GM21447 (cell line): ENCODE results near the gene PPP2R3B.
A peak's percentile ranks its signal among the peaks of the same experiment; 100 is the strongest.
"Not testable (repeated sequence)": the region's sequence is repeated elsewhere in the genome, so short reads cannot be mapped to it uniquely, and the experiment has no call there.

Source experiments
- ATAC-seq: cut with Tn5 transposase; IDR thresholded peaks from one replicate; pipeline ENCODE4 v1.9.1; 2021; ENCODE audit not compliant: unreplicated experiment

Gene PPP2R3B, protein sequence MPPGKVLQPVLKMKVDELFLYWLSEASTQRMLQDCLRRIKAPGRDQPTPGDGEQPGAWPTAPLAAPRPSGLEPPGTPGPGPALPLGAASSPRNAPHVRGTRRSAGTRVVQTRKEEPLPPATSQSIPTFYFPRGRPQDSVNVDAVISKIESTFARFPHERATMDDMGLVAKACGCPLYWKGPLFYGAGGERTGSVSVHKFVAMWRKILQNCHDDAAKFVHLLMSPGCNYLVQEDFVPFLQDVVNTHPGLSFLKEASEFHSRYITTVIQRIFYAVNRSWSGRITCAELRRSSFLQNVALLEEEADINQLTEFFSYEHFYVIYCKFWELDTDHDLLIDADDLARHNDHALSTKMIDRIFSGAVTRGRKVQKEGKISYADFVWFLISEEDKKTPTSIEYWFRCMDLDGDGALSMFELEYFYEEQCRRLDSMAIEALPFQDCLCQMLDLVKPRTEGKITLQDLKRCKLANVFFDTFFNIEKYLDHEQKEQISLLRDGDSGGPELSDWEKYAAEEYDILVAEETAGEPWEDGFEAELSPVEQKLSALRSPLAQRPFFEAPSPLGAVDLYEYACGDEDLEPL

DNA sequence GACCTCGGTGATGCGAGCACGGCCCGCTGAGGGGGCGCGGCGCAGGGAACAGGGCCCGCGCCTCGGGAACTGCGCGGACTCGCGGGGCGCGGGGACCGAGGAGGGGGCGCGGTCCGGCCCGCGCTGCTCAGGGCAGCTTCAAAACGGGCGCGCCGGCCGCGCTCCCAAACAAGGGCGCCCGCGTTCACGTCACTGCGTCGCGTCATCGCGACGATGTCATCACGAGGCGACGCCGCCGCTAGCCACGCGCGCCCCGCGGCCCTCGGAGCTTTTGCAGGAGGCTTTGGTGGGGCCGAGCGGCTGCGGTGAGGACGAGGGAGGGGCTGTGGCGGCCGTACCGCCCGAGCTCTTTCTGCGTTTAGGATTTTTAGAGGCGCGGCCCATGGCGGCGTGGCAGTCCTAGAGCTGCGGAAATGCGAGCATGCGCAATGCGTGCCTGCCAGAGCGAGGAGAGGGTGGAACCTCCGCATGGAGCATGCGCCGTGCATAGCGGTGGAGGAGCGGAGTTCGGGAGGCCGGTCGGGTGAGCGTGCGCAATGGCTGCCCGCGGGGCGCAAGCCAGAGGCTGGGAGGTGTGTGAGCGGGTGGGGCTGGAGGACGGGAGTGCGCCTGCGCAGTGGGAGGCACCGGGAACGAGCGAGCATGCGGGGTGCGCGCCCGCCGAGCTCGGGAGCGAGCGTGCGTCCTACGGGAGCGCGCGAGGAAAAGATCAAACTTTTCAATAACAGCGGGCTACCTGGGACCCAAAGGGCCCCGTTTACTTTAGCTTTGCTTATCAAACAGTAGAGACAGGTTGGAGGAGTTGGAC, at the start of gene PPP2R3B:
TSS of gene PPP2R3B (minus strand) at position 140 of the 808 bp plus-strand sequence. CDS start 216 bp downstream, outside the sequence.
- ATAC-seq, result peak; percentile 95

DNA sequence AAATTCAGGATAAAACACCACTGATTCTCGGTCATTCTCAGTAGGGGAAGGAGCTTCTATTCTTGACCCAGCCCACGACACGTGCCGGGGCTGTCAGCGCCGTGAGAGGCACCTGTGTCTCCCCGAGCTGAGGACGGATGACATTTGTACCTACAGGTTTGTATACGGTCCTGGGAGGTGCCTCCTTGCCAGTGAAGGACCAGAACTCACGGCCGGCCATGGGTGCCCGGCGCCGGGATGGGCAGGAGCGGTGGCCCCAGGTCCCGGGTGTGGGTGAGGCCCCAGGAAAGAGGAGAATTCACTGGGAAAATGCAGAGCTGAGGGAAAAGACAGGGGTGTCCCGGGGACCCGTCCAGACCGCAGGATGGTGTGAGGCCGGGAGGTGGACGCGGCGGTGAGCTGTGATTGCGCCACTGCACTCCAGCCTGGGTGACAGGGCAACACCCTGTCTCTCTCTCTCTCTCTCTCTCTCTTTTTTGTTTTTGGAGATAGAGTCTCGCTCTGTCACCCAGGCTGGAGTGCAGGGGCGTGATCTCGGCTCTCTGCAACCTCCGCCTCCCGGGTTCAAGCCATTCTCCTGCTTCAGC, 48.9 kb upstream of the PPP2R3B start:
- no peak for ATAC-seq

DNA sequence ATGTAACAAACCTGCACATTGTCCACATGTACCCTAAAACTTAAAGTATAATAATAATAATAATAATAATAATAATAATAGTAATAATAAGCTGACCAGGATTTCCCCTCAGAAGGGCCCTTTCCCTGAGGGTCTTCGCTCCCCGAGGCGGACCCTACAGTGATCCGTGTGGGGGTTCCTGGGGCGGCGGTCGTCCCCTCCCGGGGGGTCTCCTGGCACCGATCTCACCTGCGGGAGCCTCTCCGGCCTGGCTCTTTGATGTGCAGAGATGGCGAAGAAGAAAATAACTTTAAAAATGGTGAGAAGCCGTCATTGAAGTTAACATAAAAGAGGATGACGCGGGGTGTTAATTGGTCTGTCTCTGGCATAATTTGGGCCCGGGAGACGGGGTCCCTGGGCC, 48.2 kb upstream of the PPP2R3B start:
- ATAC-seq, result no peak

DNA sequence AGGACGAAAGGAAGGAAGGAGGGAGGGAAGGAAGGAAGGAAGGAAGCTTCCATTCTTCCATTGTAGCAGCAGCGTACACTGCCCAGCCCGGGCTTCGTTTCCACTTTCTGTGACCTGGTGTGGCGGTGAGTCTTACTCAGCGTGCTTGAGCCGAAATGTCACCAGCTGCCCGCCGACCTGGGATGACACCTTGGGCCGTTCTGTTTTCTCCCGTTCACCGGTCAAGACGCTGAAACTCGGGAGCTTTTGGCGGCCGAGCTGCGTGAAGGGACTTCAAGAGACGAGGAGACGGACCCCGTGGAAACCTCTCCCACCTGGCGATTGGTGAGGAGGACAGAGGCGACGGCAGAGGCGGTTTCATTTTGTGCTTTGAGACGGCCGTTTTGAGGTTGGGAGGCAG, 47.1 kb upstream of the PPP2R3B start:
- ATAC-seq, result no peak

DNA sequence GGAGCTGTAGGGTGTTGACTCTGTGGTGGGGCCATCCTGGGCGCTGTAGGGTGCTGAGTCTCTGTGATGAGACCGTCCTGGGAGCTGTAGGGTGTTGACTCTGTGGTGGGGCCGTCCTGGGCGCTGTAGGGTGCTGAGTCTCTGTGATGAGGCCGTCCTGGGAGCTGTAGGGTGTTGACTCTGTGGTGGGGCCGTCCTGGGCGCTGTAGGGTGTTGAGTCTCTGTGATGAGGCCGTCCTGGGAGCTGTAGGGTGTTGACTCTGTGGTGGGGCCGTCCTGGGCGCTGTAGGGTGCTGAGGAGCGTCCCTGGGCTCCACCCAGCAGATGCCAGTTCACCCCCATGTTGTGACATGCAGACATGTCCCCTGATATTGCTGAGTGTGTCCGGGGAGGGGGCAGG, 46.0 kb upstream of the PPP2R3B start:
- not testable (repeated sequence) for ATAC-seq

DNA sequence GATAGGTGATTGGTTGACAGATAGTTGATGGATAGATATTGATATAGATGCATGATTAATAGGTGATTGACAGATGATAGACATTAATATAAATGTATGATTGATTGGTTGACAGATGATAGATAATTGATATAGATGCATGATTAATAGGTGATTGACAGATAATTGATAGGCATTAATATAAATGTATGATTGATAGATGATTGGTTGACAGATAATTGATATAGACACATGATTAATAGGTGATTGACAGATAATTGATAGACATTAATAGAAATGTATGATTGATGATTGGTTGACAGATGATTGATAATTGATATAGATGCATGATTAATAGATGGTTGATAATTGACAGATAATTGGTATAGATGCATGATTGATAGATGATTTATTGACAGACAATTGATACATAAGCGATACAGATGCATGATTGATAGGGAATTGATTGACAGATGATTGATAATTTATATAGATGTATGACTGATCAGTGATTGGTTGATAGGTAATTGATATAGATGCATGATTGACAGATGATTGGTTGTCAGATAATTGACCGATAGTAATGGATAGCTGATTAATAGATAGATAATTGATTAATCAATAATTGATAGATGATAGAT, 44.9 kb upstream of the PPP2R3B start:
- ATAC-seq, result no peak

DNA sequence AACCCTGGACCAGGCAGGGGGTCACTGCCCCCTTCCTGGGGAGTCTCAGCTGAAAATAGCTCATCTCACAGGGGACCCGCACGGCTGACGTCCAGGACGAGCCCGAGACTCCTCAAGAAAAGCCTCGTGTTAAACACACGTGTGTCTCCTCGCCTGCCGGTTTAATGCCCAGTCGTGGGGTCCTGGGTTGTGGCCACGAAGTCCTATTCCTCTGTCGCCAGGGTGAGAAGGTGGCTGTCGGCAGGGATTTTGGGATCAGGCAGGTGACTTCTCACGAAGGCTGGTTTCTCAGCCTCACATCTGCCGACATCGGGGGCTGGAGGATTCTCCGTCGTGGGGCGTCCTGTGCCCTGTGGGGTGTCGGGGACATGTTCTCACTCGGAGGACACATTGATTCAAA, 44.3 kb upstream of the PPP2R3B start:
- no peak for ATAC-seq

DNA sequence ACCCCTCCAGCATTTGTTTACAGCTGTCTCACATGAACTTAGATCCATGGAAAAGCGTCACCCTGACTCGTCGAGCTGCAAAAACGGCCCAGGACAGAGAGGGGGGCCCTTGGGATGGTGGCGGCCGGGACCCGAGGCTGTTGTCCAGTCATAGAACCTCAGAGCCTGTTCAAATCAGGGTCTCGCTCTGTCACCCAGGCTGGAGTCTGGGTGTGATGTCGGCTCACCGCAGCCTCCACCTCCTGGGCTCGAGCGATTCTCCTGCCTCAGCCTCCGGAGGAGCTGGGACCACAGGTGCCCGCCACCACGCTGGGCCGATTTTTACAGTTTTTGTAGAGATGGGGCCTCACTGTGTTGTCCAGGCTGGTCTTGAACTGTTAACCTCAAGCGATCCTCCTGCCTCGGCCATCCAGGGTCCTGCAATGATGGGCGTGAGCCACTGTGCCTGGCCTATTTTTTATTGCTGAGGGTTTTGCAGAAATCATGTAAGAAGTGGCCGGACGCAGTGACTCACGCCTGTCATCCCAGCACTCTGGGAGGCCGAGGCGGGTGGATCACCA, 42.6 kb upstream of the PPP2R3B start:
- no peak for ATAC-seq

DNA sequence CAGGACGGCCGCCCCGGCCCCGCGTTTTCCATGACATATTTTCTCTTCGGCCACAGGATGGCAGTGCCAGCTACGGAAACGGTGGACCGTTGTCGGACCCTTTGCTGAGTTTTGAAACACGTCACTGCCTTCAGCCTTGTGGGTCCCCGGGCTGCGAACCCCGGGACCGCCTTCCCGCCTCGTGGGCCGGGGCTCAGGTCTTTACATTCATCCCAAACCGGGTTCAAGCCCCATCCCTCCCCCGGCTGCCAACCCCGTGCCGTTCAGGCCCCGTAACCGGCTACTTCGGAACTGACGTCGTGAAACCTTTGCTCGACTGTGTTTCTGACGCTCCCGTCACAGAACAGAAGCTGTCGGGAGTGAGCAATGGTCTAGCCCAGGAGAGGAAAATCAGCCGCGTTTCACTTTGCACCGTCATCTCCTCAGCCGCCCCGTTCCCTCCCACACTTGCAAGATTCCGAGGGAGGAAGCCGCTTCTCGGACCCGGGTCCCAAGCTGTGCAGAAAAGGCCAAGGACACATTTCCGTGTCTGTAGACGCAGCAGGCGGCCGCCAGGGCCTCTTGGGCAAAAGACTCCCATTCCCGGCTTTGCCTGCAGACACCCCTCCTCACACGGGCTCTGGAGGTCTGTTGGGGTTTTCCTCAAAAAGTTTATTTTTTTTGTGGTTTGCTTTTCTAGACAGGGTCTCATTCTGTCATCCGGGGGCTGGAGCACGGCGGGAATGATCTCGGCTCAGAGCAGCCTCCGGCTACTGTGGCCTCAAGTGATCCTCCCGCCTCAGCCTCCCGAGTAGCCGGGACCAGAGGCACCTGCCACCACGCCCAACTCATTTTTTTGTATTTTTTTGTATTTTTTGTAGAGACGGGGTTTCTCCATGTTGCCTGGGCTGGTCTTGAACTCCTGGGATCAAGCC, 41.4 kb upstream of the PPP2R3B start:
- ATAC-seq, result no peak

DNA sequence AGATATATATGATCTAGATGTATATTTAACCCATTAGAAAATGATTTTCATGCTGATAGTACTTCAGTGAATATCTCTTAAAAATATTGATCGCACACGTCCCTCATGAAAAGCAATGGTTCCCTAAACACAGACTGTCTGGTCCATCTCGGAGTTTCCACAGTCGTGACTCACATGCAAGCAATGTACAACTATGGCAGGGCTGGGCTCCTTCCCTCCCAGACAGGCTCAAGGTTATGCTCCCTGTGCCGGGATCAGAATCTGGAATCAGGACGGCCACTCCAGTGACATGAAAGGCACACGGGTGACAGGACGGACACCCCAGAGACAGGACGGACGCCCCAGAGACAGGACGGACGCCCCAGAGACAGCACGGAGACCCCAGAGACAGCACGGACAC, 40.2 kb upstream of the PPP2R3B start:
- ATAC-seq, result no peak

DNA sequence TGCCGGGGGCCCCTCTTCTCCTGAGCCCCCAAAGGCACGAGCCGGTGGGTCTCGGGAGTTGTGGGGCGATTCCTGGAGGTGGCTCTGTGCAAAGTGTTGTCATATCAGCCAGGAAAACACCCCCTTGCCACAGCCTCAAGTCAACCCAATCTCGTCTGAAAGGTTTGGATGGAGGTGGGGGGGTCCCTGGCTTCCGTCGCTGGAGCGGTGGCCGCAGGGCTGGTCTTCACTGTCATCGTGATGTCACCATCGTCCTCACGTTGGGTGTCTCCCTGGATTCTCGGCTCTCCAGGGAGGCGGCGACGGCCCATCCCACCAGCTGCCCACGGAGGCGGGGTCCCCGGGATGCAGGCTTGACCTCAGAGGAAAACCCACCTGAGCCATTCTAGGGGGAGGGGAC, 38.3 kb upstream of the PPP2R3B start:
- ATAC-seq, result no peak

DNA sequence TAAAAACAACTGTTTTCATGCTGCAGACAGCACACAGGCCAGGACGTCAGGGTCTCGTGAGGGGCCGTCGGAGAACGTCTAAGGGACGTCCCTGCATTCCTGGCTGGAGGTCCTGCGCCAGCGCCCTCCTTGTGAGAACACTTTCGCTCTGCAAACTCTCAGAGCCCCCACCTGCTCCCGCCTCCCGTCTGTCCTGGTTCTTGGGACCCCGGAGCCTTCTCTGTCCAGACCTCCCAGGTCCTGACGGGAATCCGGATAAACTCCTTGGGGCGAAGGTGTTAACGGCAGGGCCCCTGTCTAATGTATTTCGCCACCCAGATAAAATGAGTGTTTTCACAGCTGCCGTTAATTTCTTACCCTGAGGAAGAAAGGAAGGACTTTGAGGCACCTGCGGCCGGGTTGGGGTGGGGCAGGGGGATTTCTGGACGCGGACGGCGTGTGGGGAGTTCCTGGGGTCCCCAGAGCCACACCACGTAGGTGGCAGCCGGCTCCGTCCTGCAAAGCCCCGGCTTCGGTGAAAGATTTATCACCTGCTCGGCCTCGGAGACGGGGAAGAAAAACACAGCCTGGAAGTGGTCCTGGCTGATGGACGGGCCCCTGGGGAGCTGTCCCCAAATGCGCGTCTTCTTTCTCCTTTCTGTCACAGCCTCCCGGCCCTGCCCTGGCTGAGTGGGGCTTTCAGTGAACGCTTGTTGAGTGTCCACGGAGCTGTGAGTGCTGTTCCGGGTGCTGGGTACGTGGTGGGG, 35.1 kb upstream of the PPP2R3B start:
- no peak for ATAC-seq

DNA sequence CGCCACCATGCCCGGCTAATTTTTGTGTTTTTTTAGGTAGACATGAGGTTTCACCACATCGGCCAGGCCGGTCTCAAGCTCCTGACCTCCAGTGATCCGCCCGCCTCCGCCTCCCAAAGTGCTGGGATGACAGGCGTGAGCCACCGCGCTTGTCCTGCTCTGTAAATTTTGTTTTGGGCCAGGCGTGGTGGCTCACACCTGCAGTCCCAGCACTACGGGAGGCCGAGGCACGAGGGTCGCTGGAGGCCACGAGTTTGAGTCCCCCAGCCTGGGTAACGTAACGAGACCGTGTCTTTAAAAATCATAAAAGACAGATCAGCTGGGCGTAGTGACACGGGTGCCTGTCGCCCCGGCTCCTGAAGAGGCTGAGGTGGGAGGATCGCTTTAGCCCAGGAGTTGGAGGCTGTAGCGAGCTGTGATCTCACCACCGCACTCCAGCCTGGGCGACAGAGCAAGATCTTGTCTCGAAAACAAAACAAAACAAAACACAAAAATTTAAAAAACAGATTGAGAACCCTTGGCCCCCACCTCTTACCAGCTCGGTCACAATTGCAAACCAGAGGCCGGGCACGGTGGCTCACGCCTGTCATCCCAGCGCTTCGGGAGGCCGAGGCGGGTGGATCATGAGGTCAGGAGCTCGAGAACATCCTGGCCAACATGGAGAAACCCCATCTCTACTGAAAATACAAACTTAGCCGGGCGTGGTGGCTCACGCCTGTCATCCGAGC, 34.0 kb upstream of the PPP2R3B start:
- ATAC-seq, result no peak

DNA sequence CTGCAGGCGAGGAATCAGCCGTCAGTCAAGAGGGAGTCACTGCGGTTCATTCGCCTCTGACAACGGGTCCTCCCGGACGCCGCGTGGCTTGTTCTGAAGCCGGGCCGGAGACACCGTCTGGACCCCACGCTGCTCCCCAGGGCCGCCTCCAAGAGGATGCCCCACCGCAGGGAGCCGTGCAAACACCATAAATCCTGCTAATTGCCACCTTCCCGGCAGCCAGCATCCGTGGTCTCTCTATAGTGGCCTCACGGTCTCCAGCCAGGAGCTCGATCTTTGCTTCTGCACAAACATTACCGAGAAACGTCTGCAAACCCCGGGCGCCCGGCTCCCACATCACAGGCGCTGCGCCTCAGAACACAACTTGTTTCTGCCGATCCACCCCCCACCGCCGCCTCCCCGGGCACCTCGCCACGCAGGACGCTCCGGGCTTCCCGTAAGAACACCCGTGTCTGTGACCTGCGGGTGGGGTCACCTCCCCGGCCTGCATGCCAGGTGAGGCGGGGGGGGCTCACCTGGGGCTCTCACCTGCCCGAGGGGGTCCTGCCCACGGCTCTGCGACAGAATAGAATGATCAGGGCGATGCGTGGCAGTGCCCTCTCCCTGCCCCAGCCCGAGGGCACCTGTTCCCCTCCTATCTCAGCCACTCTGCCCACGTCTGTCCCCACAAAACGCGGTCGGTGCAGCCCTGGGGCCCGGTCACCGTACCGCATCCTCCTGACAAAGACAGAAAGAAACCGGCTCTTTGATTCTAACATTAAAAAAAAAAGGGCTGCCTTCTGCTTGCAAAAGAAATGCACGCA, 32.4 kb upstream of the PPP2R3B start:
- no peak for ATAC-seq

DNA sequence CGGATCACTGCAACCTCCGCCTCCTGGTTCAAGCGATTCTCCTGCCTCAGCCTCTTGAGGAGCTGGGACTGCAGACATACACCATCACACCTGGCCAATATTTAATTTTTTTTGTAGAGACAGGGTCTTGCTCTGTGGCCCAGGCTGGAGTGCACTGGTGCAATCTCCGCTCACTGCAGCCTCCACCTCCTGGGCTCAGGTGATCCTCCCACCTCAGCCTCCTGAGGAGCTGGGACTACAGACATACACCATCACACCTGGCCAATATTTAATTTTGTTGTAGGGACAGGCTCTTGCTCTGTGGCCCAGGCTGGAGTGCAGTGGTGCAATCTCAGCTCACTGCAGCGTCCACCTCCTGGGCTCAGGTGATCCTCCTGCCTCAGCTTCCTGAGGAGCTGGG, 28.8 kb upstream of the PPP2R3B start:
- not testable (repeated sequence) for ATAC-seq

DNA sequence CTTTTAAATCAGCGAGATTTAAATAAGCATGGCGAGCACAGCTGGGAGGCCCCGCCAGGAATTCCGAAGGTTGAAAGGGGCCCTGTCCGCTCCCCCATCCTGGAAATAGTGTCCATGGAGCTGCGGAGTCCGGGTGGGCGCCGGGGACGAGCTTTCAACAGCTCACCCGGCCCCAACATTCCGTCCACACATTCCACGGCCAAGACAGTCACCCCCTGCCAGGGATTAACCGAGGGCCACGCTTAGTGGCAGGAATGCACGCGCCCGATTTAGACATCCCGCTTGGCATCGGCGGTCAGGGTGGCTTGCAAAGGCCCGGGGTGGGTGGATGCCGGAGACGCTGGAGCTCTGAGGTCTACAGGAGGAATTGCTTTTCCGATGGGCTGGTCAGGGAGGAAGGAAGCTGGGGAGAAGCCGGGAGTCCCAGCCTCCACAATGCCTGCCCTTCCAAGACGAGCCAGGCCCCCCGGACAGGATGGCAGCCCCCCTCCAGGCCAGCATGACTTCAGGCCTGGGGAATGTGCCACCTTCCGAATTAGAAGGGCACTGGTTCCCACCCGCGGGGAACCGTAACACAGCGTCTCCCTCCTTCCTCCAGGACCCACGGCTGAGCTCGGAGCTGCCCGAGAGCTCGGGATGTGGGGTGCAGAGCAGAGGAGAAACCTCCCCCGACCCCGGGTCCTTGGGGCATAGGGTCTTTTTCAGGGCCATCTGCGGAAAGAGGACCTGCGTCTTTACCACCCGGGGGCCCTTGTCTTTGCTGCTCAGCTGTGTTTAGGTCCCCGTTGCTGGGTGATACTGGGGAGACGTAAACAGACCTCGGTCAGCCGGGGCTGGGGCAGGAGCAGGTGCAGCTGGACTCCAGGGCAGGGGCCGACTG, 26.9 kb upstream of the PPP2R3B start:
- no peak for ATAC-seq

DNA sequence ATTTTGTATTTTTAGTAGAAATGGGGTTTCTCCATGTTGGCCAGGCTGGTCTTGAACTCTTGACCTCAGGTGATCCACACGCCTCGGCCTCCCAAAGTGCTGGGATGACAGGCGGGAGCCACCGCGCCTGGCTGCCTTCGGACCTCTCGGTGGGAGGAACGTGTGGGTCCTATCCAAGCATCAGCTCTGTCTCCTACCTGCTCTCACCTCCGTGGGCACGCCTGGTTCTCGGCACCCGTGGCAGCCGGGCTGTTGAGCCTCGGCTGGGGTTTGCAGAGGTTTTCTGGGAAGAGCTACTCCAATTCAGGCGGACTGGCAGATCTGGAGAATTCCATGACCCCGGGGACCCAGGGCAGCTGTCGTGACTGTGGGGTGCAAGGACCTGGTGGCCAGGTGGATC, 23.6 kb upstream of the PPP2R3B start:
- no peak for ATAC-seq
